HepG2 (cell line): Measurements from ENCODE around the gene DPH3. TPM values are rescaled to one million over a fixed set of nuclear protein-coding genes. Genes with fewer than 3 reads are reported as not detected.

Experiments
- ATAC-seq: fragments of 200-7000 bp; cut with Tn5 transposase; 3 replicates; pipeline ENCODE4 v1.9.1; 2020; ENCODE audit warnings: mild to moderate bottlenecking, moderate library complexity
- BruUV-seq: library from RNA; stranded (reverse); fragments of 400-500 nt; replicated peaks from 2 replicates; lab custom pipeline; 2021; lab: Mats Ljungman, UMichigan
- CTCF ChIA-PET: fragments of 300-600 bp; formaldehyde crosslinking; extraction: SDS; loops from one replicate; lab custom pipeline; 2021; ENCODE audit warnings: low total read pairs, inconsistent platforms, low intra/inter-chr PET ratio; lab: Yijun Ruan, JAX
- POLR2A ChIA-PET: fragments of 350-600 bp; sonication (Branson Sonifier 250); formaldehyde crosslinking; loops from one replicate; lab custom pipeline; 2020; ENCODE audit warnings: antibody characterized with exemption, inconsistent platforms; lab: Yijun Ruan, JAX
- DNase-seq: peaks from one replicate; pipeline ENCODE4 v3.0.0-alpha.2; 2015; ENCODE audit warnings: low spot score
- FAIRE-seq: peaks from 3 replicates; lab custom pipeline; 2011; peaks lifted over from hg19 to GRCh38; lab: Jason Lieb, UNC
- H2AFZ ChIP-seq: one replicate; pipeline ENCODE4 v1.6.1; 2011; ENCODE audit warnings: low read length, inconsistent platforms
- H3K27ac ChIP-seq: fragments of 300-600 bp; 3 replicates; pipeline ENCODE4 v1.8.0; 2011; ENCODE audit warnings: mixed run types, mild to moderate bottlenecking, mixed read lengths, low read length, inconsistent platforms; ENCODE audit not compliant: insufficient read depth; ENCODE audit errors: extremely low read length
- H3K27me3 ChIP-seq, 2 experiments: fragments of 200-600 bp in 1 of 2; 2 replicates in 1 of 2; 3 replicates in 1 of 2; pipeline versions ENCODE4 v1.6.0 to v1.8.0; 2011; ENCODE audit warnings: low read length in 2 of 2, mild to moderate bottlenecking in 2 of 2, moderate library complexity in 2 of 2, inconsistent platforms in 1 of 2; ENCODE audit not compliant: insufficient read depth in 2 of 2, control insufficient read depth in 1 of 2
- H3K36me3 ChIP-seq, 2 experiments: fragments of 200-600 bp in 1 of 2; replicated peaks in 1 of 2; 2 replicates in 1 of 2; 3 replicates in 1 of 2; pipeline versions ENCODE4 v1.5.1 to v1.8.0; 2011; ENCODE audit warnings: low read length in 2 of 2, inconsistent platforms in 1 of 2; ENCODE audit not compliant: insufficient read depth in 2 of 2, control insufficient read depth in 1 of 2
- H3K4me1 ChIP-seq: 2 replicates; pipeline ENCODE4 v1.5.1; 2012; ENCODE audit warnings: low read length, inconsistent platforms; ENCODE audit not compliant: insufficient read depth
- H3K4me2 ChIP-seq: 2 replicates; pipeline ENCODE4 v1.6.0; 2011; ENCODE audit warnings: low read depth, low read length, inconsistent platforms
- H3K4me3 ChIP-seq, 3 experiments: fragments of 200-600 bp in 1 of 3; sonication (generic), shearing (Covaris generic) in 1 of 3; replicated peaks in 1 of 3; 2 replicates each; pipeline ENCODE4 v1.5.1; 2011 to 2016; ENCODE audit warnings: low read length in 3 of 3, inconsistent platforms in 2 of 3, low read depth in 2 of 3, mild to moderate bottlenecking in 2 of 3, control low read depth in 1 of 3, mixed read lengths in 1 of 3; ENCODE audit not compliant: insufficient read depth in 1 of 3
- H3K79me2 ChIP-seq: one replicate; pipeline ENCODE4 v1.6.1; 2011; ENCODE audit warnings: low read length, inconsistent platforms; ENCODE audit not compliant: insufficient read depth
- H3K9ac ChIP-seq: 2 replicates; pipeline ENCODE4 v1.6.0; 2011; ENCODE audit warnings: mild to moderate bottlenecking, low read depth, low read length, inconsistent platforms; ENCODE audit not compliant: insufficient read depth
- H3K9me3 ChIP-seq: 2 replicates; pipeline ENCODE4 v1.5.1; 2012; ENCODE audit warnings: mild to moderate bottlenecking, low read length
- H4K20me1 ChIP-seq: 2 replicates; pipeline ENCODE4 v1.6.0; 2011; ENCODE audit warnings: inconsistent platforms, mild to moderate bottlenecking, low read length, moderate library complexity; ENCODE audit not compliant: insufficient read depth
- ATF7-NPFF ChIP-seq: sonication (generic); formaldehyde crosslinking; IDR thresholded peaks from 2 replicates; pipeline ENCODE4 v1.8.1; 2023; ENCODE audit warnings: mild to moderate bottlenecking, low read depth, missing genetic modification reagents, moderate library complexity
- HOXA9 ChIP-seq: sonication (generic); formaldehyde crosslinking; IDR thresholded peaks from 2 replicates; pipeline ENCODE4 v1.8.1; 2022; ENCODE audit warnings: missing genetic modification reagents, mild to moderate bottlenecking, moderate library complexity, borderline replicate concordance
- JUND ChIP-seq: sonication (generic); formaldehyde crosslinking; IDR thresholded peaks from 2 replicates; pipeline ENCODE4 v1.8.0; 2022; ENCODE audit warnings: mild to moderate bottlenecking, missing genetic modification reagents
- KLF9 ChIP-seq: IDR thresholded peaks from 2 replicates; pipeline ENCODE4 v1.6.1; 2016; ENCODE audit warnings: low read depth
- MIXL1 ChIP-seq: IDR thresholded peaks from 2 replicates; pipeline ENCODE4 v1.6.1; 2016
- PAWR ChIP-seq: sonication (generic); formaldehyde crosslinking; IDR thresholded peaks from 2 replicates; pipeline ENCODE4 v1.4.0; 2020; ENCODE audit warnings: missing genetic modification reagents, mild to moderate bottlenecking, borderline replicate concordance
- RAD51 ChIP-seq: fragments of 450-650 bp; IDR thresholded peaks from 2 replicates; pipeline ENCODE4 v1.6.1; 2016; ENCODE audit warnings: borderline replicate concordance
- SATB2 ChIP-seq: sonication (generic); formaldehyde crosslinking; IDR thresholded peaks from 2 replicates; pipeline ENCODE4 v1.5.0; 2020; ENCODE audit warnings: missing genetic modification reagents
- SMAD9 ChIP-seq: sonication (generic); formaldehyde crosslinking; IDR thresholded peaks from 2 replicates; pipeline ENCODE4 v1.5.1; 2020; ENCODE audit warnings: mild to moderate bottlenecking, missing genetic modification reagents
- SOX13 ChIP-seq, 3 experiments: fragments of 450-650 bp in 1 of 3; sonication (generic) in 1 of 3; formaldehyde crosslinking in 1 of 3; IDR thresholded peaks in 2 of 3; conservative IDR thresholded peaks in 1 of 3; 2 replicates each; pipeline versions ENCODE4 v1.5.0 to v1.6.1; 2016 to 2020; ENCODE audit warnings: antibody characterized with exemption in 1 of 3, mild to moderate bottlenecking in 1 of 3, missing compliant biosample characterization in 1 of 3, missing genetic modification reagents in 1 of 3, moderate library complexity in 1 of 3
- TEF ChIP-seq: sonication (generic); formaldehyde crosslinking; IDR thresholded peaks from 2 replicates; pipeline ENCODE4 v1.5.0; 2020; ENCODE audit warnings: missing genetic modification reagents
- TFDP2 ChIP-seq: sonication (generic); formaldehyde crosslinking; IDR thresholded peaks from 2 replicates; pipeline ENCODE4 v1.4.0; 2020; ENCODE audit warnings: missing genetic modification reagents
- TRAFD1 ChIP-seq: sonication (generic); formaldehyde crosslinking; IDR thresholded peaks from 2 replicates; pipeline ENCODE4 v1.5.1; 2020; ENCODE audit warnings: missing genetic modification reagents, mild to moderate bottlenecking, borderline replicate concordance
- ZFAT ChIP-seq: sonication (generic); formaldehyde crosslinking; conservative IDR thresholded peaks from 2 replicates; pipeline ENCODE4 v1.8.1; 2023; ENCODE audit warnings: missing genetic modification reagents, inconsistent platforms
- ZNF230 ChIP-seq: sonication (generic); formaldehyde crosslinking; IDR thresholded peaks from 2 replicates; pipeline ENCODE4 v1.4.0; 2020; ENCODE audit warnings: mild to moderate bottlenecking, missing genetic modification reagents
- ZNF678 ChIP-seq: sonication (generic); formaldehyde crosslinking; IDR thresholded peaks from 2 replicates; pipeline ENCODE4 v1.4.0; 2020; ENCODE audit warnings: mild to moderate bottlenecking, missing genetic modification reagents
- ZSCAN30 ChIP-seq: sonication (generic); formaldehyde crosslinking; IDR thresholded peaks from 2 replicates; pipeline ENCODE4 v1.5.0; 2020; ENCODE audit warnings: mild to moderate bottlenecking, missing genetic modification reagents
- WGBS: methylation state at CpG from one replicate; pipeline ENCODE4 v1.1.6; 2017; ENCODE audit warnings: low lambda C conversion rate; 5-methylcytosine and 5-hydroxymethylcytosine counted together
- in situ Hi-C: cut with HindIII; loops from 2 replicates; pipeline ENCODE4 v1.10.0; 2017; ENCODE audit warnings: low pct_unique_long_range_greater_than_20kb; ENCODE audit not compliant: extremely low pct_ligation_motif_present
- intact Hi-C: fragments of 100-400 bp; cut with micrococcal nuclease; formaldehyde crosslinking; loops from one replicate; pipeline ENCODE4 v1.10.0; 2022; ENCODE audit not compliant: unreplicated experiment
- polyA plus RNA-seq, 8 experiments: library from polyadenylated mRNA; depleted of rRNA in 3 of 8; stranded (reverse) in 7 of 8; unstranded in 1 of 8; fragments of >200 nt; fragmentation: Illumina TruSeq in 4 of 8; extraction: Trizol in 4 of 8; gene quantifications; 2 replicates each; pipeline versions ENCODE4 v1.2.1 to v1.2.3, GENCODE V29; 2011 to 2016; ENCODE audit warnings: low read depth in 4 of 8, missing spikeins in 1 of 8, mixed read lengths in 1 of 8; ENCODE audit not compliant: insufficient read depth in 1 of 8
- total RNA-seq, 5 experiments: library from RNA; depleted of rRNA; stranded (reverse); fragments of >200 nt; fragmentation: Illumina TruSeq; extraction: Trizol; gene quantifications; 2 replicates each; pipeline ENCODE4 v1.2.3, GENCODE V29; 2016; ENCODE audit warnings: low read depth in 1 of 5

DPH3 gene
- total and polyA plus RNA-seq, 2 of the 13 experiments (the other 11 are each of a cell fraction or from before 2014, with no cell fraction given): 18.3 to 21.6 TPM

- peak; percentile 35; the same call in 1 of the 2 replicates for TF ChIP-seq ATF7-NPFF (CRISPR knock-in tag)
- 0 out of 2 replicates have a peak, but pooled peaks have one; percentile 24 for TF ChIP-seq TRAFD1 (CRISPR knock-in tag)
- no peak for TF ChIP-seq HOXA9 (CRISPR knock-in tag)
- TF ChIP-seq, all 625 proteins: peak for 248
Observed at GRCh38 chr3:16264708-16265454, at the start of gene DPH3, which contains the start of gene OXNAD1 (continued).

DNA sequence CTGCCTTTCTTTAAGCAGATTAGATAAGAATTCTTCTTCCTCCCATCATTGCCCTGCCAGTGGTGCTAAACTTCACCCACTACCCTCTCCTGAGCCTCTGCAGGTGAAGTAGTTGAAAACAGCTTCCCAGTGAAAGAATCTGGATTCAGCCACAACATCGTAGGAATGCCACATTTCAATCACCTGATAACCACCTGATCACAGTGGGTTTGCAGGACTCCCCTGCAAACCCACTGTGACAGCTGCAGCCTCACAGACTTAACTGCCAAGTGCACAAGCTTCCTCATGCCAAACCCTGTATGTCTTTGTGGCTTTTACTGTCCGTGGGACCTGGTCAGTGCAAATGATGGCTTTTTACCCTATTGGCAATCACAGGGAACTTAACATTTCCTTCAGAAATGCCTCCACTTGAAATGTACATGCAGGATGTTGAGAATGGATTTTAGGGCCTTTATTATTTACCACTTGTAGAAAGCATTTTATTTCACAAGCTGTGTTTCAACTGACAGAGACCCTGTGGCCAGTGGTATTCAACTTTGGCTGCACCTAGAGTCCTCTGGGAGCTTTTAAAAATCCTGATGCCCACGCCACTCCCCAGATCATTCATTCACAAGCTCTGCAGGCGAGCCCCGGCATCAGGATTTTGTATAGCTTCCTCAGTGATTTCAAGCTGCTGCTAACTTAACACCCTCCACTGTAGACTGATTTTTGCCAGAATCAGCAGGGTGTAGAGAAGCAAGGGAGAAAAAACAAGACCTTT, 49.3 kb upstream of the DPH3 start:
- Histone ChIP-seq H3K36me3 (peaks cover 6 to 27% of the 10 kb centered on the region in 2 experiments; a peak in 4 of 5 replicates), H3K4me1 (peaks cover 16% of the 10 kb centered on the region; the same call in 1 of the 2 replicates), H3K4me3 (no peak overlapping the region), H3K79me2 (no peaks in the 10 kb centered on the region), H3K4me2 (no peak overlapping the region), H3K9me3 (no peaks in the 10 kb centered on the region), H3K27me3 (no peaks in the 10 kb centered on the region), H2AFZ (no peak overlapping the region), H3K9ac (no peak overlapping the region), H4K20me1 (no peaks in the 10 kb centered on the region), H3K27ac (no peak overlapping the region)
- FAIRE-seq: no peak
- POLR2A ChIA-PET: interaction anchor here (1.2 kb wide), 1 partner anchor 62 kb away, joined by 3 read pairs; no protein-coding TSS in a partner anchor
- no peak for DNase-seq
- WGBS: 97% methylated on average over 5 of the region's 5 CpGs
- in situ Hi-C loops (no loop called here), intact Hi-C loops (no loop called here)
- no peak for ATAC-seq
- CTCF ChIA-PET: no interaction called here
- no TSS peak for BruUV-seq
- TF ChIP-seq SATB2 (CRISPR knock-in tag) (no peak), ZSCAN30 (CRISPR knock-in tag) (no peak), PAWR (CRISPR knock-in tag) (no peak), JUND (CRISPR knock-in tag) (no peak), SOX13 (IDR thresholded peaks at IDR 0.05) (no peak), SOX13 (CRISPR knock-in tag; conservative IDR thresholded peaks at IDR 0.05 in 1 of 2, IDR thresholded peaks at IDR 0.05 in 1 of 2) (no peak), MIXL1 (no peak), ZNF678 (CRISPR knock-in tag) (no peak), RAD51 (no peak), KLF9 (CRISPR knock-in tag) (no peak), ZFAT (CRISPR knock-in tag) (no peak), SMAD9 (no peak), TFDP2 (CRISPR knock-in tag) (no peak), ZNF230 (CRISPR knock-in tag) (no peak), TEF (CRISPR knock-in tag) (no peak)
